HG03342 (cell line): ENCODE data around the gene CST9L.

Source experiments
- ATAC-seq: cut with Tn5 transposase; IDR thresholded peaks from one replicate; pipeline ENCODE4 v1.9.1; 2021; ENCODE audit warnings: mild to moderate bottlenecking, moderate library complexity; ENCODE audit not compliant: unreplicated experiment

Gene CST9L, protein sequence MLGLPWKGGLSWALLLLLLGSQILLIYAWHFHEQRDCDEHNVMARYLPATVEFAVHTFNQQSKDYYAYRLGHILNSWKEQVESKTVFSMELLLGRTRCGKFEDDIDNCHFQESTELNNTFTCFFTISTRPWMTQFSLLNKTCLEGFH

DNA sequence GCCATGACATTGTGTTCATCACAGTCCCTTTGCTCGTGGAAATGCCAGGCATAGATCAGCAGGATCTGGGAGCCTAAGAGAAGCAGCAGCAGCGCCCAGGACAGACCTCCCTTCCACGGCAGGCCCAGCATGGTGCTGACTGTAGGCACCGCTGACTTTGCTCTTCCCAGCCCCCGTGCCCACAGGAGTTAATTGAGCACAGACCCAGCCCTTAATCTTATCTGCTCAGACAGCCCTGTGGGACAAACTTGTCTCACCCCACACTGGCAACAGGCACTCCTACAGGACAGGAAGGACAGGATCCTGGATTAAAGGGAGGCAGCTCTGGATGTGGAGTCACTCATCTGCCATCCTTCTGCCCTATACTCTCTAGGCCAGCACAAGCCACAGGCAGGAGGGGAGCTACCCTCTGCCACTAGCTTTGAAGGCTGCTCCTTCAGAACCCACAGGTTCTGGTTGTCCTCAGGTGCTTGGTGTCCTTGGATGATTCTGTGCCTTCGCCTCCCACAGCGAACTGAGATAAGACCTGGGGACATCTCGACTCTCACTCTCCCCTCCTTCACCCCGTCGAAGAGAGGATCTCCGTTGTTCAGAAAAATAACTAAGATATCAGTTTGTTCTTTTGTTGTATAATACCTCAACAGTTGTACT is at the start of gene CST9L:
Gene CST9L (minus strand): TSS at position 165 of the 651 bp plus-strand sequence. CDS start 34 bp downstream, at position 131.
- ATAC-seq: no peak

DNA sequence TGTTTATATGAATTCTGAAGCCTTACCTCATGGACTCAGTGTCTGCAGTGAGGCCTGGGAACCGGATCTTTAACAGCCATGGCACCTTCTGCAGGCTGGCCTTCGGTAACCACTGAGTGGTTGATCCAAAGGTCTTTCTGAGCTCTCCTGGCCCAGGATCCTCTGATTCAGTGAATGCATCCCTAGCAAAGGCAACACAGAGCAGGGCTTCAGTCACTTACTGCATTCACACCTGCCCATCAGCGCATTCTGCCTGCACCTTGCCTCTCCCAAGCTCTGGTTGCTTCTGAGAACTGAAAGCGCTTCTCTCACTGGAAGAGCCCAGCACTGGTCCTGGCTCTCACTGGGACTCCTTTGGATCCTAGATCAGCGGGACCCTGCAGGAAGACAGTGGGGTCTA is 45.9 kb upstream of the CST9L start:
- ATAC-seq: no peak

DNA sequence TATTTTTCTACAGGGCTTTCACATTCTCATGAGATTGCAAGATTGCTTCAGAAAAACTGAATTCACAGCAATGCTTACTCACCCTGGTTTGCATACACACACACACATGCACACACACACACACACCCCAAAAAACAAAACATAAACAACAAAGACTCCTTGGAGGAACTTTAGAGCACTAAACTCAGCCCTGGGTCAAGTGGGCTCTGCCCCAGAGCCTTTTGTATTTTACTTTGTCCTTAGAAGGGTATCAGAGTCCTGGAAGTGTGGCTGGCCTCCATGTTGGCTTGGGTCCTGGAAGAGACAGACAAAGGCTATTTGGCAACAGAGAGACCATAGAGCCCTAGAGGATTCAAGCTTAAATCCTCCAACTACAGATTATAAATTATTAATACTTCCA is 45.4 kb upstream of the CST9L start:
- no peak for ATAC-seq

DNA sequence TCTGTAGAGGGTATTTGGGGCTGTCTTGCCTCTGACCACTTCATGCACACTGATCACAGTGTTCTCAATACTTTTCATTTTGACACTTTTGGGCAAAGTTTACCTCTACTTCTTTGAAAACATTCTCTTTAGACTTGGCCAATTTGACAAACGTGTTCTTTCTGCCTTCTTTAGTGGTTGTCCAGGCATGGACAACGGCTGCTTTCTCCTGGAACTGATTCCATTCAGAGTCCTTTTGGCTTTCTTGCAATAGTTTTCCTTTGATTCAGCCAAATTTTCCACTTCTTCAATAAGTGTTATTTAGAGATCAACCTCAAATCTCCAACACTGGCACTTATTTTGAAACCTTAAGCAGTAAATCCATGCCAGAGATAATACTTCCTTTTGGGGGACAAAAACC is 44.1 kb upstream of the CST9L start:
- ATAC-seq: no peak

DNA sequence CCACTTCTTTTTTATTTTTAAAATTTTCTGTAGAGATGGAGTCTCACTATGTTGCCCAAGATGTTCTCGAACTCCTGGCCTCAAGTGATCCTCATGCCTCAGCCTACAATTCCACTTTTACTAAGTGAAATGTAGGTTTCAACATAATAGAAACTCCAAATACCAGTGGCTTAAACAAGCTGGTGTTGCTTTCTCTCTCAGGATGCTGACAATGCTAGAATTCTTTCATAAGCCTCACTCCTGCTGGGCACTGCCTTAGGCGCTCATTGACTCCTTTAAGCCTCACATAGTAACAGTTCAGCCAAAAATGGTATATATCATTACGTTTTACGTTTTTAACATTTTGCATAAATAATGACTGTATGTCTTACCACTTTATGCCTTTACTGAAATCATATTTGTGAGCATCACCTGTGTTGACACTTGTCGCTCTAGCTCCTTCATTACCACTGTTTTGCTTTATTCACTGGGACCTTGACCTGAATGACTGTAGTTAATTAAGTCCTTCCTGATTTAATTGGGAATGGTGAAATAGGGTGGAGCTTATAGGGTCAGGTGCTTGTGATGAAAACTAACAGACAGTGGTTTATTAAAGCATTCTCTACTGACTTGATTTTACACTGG is 41.3 kb upstream of the CST9L start:
- ATAC-seq: no peak

DNA sequence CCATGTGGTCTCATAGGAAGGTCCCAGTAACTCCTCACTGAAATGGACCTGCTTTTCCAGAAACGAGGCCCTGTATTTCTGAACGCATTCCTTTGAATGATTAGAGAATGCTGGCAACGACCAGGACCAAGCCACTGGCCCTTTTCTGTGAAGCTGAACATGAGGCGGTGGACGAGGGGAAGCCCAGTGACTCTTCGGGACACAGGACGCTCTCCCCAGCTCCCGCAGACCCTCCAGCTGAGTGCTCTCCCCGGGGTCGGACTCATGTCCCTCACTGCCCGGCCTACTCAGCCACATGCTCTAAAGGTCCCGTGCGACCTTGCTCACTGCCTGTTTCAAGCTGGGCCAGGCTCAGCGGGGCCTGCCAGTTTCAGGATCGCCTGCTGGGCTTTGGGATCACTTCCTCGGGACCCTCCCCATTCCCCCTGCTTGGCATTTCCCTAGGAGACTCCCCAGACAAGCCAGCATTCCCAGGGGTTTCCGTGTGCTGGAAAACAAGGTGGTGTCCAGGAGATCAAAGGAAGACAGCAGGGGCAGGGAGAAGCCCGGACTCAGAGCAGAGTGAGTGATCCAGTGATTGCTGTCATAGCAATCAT is 40.1 kb upstream of the CST9L start:
- ATAC-seq: no peak

DNA sequence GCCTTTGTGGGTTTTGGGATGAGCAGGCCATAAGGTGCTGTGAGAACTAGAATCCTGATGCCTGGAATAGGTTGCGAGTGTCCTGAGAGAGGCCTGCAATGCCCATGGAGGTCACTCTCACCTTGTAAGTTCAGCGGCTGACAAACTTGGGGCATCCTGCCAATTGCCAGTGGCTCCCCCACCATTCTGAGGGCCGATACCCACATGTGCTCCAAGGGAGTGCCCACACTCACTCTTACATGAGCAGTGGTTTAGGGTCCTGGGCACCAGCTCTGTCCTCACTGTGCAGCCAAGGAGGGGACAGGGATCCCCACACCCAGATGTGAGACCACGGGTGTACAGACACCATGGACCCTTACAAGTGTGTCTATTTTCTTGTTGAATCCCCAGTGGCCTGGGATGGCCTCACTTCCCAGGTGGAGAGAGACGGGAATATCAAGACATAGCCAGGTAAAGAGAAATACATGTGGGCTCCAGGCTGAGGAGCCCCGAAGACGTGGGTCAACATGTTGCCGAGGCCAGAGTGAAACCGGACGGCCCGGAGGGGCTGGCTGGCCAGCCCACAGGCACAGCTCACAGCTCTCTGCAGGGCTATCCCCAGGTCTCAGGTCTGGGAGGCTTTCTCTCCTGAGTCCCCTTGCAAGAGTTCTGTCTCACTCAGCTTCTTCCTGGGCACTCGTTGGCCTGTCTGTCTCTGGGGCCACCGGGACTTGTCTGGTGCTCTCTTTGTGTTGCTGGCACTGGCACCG is 39.4 kb upstream of the CST9L start:
- no peak for ATAC-seq

DNA sequence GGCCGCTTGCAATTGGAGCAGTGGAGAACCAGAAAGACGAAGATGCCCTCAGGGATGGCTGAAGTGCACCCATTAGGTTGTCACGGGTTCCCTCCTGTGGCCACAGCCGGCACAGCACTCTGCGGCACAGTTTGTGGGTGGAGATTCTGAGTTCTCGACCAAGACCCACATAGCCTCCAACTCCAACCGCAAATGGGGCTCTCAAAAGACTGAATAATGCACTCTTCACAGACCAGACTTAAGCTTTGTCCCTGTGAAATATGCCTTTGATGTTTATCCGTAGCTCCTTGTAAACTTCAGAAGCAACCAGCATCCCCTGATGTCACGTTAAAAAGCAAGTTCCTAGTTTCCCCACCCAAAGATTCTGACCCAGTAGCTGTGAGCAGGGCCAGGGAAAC is 38.4 kb upstream of the CST9L start:
- ATAC-seq: peak; percentile 86

DNA sequence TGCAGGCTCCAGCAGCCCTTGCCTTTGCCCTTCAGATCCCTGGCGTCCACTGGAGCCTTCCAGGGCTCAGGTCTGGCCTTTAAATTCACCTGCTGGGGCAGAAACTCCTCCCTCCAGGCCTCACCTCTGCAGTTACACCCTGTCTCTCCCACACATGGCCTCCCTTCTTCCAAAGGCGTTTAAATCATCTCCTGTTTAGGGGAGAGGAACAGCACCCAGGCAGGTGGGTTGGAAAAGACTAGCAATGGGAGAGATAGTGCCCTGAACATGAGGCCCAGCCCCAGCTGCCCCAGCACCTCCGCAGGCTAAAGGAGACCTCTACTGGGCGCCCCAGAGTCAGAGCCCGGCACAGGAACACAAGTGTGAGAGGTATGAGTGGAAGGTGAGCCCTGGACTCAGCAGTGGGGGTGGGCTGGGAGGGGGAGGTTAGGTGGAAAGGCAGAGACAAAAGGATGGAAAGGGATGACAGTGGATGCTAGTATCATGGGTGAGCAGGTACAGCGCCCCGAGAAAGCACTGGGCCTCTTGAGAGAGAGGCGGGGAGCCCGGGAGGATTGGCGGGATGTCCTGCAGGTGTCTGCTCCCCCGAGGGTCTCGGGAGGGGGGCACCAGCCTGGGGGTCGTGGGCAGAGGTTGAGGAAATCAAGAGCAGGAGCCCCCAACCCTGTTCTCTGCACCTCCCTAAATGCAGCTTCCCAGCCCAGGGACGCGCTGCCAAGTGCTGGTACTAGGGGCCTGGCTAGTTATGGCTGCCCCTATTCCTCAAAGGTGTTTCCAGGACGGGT is 37.8 kb upstream of the CST9L start, which contains the start of gene CST9:
Gene CST9 (minus strand): TSS at position 51 of the 785 bp plus-strand sequence. CDS start 53 bp downstream, outside the sequence.
- no peak for ATAC-seq

DNA sequence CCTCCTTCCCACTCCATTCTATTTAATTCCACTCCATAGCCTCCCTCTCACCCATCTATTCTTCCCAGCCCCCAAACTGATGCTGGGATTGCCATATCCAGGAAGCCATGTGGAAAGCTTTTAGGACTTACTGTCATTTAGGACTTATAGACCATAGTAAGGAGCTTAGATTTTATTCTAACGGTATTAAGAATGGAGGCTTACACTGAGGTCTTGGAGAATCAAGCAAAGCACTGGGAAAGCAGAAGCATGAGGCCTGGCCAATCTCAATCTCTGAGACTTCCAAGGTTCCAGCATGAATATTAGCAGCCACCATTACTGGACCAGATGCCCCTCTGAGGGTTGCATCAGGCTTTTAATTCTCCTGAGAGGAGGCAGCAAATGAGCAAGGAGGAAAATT is 36.0 kb upstream of the CST9L start:
- no peak for ATAC-seq

DNA sequence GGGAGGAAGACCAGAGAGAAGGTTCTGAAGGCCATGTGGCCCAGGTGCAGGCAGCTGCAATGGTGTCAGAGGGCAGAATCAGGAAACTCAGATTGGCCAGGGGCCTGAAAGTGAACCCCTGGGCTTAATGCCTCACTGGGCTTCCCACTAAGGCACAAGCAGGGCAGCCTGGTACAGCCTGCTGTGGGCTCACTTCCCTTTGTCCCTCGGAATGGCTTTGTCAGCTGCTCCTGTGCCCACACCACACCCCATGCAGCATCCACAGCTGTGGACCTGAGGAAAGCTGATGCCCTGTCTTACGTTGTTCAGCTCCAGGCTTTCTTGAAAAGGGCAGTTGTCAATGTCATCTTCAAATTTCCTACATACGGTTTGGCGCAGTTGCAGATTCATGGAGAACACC is 35.0 kb upstream of the CST9L start:
- no peak for ATAC-seq

DNA sequence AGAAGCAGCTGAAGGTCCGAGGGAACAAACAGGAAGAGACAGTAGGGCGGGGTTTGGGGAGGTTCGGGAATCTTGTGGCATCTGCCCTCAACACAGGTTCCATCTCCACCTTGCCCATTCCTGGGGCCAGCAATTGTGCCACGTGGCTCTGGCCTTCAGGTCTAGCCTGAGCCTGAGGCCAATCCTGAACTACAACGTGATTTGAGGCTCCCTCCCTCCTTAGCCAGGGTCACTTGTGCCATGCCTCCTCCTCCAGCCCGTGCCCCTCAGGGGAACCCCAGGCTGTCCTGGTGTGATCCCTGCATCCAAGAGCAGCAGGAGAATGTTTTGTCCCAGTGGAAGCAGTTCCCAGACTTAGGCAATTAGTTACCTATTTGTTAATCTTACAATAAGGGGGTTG is 34.4 kb upstream of the CST9L start:
- ATAC-seq: no peak

DNA sequence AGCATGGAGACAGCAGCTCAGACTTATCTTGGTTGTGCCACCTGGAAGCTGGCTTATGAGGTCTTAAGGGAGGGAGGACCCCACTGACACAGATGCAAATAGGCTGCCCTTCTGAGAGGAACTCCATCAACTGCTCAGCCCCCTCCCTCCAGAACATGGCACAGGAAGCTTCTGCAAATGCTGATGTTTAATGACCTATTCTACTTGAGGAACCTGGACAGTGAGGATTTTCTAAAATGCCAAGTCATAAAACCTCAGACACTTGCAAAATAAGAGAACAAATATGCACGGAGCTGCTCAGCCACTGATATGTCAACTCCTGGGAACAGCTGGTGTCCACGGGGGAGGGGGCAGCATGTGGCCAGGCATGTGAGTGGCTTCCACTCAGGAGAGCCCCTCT is 34.0 kb upstream of the CST9L start:
- ATAC-seq: no peak

DNA sequence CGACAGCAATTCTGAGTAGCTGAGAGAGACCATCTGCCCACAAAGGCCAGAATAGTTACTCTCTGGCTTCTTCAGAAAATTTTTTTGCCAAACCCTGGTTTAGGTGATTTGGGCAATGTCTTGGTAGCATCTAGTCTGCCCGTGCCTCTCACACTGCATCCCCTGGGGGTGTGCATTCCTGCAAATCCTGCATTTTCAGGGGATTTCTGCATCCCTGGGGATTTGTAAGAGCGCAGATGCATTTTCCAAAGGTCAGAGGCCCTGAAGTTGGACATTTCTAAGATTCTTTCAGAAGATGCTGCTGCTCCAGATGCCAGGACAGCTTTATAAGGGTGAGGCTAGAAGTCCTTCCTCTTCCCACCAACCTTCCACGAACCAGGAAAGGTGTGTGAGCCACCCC is 33.4 kb upstream of the CST9L start:
- ATAC-seq: no peak

DNA sequence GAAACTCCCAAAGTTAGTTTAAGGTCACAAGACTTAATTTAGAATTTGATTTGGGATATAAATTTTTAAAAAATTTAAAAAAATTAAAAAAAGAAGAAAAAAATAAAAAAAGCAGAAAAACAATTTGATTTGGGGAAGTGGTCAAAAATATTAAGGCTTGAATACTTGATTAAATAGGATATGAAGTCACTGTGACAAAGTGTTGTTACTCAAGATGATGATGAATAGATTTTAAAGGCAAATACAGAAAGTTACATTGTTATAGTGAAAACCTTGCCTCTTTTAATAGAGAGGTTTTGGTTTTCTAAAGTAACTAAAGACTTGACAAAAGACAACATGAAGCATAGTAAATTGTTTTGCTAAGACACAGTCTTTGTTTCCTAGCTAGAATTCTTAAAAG is 30.2 kb upstream of the CST9L start:
- ATAC-seq: no peak

DNA sequence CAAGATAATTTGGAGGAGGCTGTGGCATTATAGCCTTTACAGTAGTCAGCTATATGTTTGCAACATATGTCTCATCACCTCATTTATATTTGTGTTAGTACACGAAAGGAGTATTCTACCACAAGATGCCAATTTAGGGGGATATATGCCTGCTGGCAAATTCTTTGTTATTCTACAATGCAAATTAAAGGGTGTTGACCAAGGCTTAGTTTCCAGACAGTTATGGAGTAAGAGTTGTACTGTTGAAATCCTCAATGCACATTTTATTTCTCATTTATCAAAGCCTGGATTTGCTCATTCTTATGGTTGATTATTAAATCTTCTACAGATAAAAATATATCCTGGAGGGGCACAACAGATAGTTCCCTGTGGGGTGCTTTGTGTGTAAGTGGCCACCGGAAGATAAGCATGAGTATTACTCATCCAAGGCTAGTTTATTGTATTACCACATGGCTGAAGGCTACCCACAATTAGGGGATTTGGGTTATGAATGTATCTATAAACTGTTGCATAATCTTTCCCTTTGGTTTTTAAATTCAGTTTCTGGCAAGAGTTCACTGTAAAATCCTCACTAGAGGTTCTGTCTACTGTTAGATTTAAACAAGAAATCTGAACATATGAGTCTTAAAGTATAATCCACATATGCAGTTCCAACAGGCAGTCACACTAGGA is 28.4 kb upstream of the CST9L start:
- no peak for ATAC-seq

DNA sequence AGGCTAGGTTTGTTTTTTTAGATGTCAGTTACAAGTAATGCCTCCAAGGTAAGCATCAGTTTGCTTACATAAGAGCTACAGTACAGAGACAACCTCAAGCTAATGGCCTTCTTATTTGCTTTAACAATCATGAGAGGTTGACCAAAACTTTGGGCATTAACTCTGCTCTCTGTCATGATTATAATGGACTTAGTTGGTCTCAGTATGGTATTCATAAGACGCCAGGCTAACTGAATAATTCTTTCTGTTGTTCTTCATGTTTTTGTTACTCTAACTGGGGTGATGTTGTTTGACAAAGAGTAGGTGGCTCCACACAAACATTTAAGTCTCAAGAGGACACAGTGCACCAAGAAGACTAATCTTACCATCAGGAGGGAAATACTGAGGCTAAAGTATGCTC is 27.7 kb upstream of the CST9L start:
- ATAC-seq: no peak

DNA sequence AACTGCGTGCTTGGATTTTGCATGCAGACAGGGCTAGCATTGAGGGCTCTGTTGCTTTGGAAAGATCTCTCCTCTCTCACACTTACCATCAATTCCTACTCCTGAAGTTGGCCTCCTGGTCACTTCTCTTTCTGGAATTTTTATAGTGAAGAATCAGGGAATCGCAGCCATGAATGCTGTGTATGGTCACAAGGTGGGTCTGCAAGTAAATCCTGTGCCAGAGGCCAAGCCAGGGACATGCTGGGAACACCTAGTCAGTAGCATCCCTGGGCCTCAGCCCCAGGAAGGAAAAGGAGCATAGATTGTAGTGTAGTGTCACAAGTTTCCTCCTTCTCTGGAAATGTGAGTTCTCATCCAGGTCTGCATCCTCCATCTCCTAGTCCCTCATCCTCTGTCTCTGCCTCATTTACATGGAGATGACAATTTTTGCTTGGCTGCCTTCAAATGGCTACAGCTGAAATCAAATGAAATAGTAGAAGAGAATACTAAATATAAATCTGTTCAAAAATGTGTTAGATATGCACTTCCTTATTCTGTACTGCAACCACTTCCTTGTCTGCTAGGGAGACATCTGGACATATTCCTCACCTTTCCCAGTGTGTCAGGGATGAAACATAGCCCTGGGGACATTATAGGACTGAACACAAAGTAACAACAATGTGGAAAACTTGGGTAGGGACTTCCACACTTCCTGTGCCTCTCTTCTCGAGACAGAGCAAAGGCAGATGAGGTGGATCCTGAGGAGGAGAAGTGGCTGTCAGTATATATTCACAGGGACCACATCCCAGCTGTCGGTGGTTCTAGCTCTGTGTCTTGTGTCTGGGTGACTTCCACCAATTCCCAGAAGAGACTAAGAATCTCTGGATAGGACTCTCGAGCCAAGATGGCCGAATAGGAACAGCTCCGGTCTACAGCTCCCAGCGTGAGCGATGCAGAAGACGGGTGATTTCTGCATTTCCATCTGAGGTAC is 20.4 kb upstream of the CST9L start:
- no peak for ATAC-seq

DNA sequence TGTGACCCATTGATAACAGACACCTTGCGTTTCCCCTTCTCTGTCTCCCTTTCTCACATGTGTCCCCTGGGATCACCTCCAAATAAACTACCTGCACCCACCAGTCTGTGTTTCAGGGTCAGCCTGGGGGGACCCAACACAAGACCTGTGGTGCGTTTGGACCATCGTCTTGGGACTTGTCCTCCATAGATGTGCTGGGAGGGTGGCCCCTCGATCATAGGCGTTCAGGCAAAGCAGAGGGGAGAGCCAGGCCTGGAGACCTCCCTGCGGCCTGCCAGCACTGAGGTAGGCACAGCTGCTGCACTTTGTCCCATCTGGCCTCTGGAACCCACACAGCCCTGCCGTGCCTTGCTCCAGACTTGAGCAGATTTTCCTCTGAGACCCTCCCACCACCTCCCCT is 19.3 kb upstream of the CST9L start:
- no peak for ATAC-seq
